GM18868 (cell line): ENCODE measurements around the gene ACAA2.

Source experiments
- ATAC-seq: cut with Tn5 transposase; IDR thresholded peaks from one replicate; pipeline ENCODE4 v1.9.1; 2021; ENCODE audit warnings: mild to moderate bottlenecking, moderate library complexity; ENCODE audit not compliant: unreplicated experiment

The ACAA2 gene

GRCh38 chr18:49744376-49745008 lies 68.8 kb downstream of the ACAA2 start:
- ATAC-seq = no peak

DNA sequence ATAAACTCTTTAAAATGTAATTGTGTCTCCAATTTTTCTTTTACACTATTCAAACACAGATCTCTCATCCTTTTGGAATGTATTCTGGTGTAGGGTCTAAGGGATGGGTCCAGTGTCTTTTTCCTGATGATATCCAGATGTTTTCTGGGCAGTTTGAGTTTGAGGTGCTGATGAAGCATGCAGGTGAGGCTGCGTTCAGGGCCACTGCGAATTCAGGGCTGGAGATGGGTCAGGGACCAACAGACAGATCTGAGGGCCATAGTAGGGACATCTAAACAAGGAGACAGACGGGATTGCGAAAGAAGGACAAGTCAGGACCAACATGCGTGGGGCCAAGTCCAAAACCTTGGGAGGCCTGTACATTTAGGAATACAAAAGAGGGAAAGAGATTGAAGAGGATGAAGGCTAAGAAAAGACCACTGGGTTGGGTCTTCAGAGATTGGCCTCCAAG lies 70.2 kb downstream of the ACAA2 start:
- no peak for ATAC-seq

DNA sequence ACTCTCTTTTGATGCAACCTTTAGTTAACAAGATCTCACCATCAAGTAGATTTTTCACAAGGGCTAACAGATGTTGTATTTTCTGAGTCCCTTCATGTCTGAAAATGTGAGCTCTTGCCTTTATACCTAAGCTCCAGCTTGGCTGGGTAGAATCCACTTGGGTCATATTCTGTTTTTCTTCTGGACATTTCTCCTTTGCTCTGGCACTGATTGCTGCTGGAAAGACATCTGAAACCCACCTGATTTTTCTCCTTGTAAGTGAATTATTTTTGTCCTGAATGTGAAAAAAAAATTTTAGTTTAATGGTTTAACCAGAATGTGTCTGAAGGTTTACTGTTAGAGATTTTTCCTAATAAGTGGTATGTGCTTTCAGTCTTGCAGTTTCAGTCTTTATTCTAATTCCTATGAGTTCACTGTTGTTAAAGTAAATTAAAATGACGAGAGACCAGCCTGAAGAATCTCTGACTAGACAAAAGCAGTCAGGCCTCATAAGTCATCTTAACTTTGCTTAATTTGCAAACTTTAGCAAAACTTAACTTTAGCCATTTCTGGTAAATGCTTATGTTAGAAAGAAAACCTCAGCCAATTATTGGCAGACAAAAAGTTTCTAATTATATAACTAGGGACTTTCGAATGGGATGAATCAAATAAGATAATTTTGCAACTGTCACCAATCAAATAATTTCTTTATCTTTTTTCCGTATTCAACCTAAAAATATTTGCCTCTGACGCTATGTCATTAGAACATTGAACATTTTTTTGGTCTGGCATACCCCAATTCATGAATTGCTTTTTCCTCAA lies 70.8 kb downstream of the ACAA2 start:
- no peak for ATAC-seq

- ATAC-seq = no peak
Measured at GRCh38 chr18:49739275-49739674, 74.1 kb downstream of the ACAA2 start.

DNA sequence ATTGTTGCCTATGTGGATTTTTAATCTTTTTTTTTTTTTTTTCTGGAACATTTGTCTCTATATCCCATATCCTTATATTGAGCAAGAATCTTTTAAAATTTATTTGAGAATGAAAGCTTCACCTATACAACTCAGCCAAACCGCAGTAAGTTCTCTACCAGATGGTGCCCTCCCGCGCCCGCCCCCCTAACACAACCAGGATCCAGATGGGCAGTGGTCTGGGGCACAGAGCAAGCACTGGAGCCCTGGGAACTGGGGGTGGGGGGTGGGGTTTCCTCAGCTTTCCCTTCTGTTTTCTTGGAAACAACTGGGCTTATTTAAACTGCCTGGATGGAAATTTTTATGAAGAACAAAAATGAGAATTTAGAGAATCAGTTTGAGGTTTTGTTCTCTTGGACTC lies 74.6 kb downstream of the ACAA2 start:
- ATAC-seq = no peak

GRCh38 chr18:49734836-49735235 lies 78.5 kb downstream of the ACAA2 start:
- no peak for ATAC-seq

GRCh38 chr18:49733896-49734585 lies 79.3 kb downstream of the ACAA2 start:
- no peak for ATAC-seq

DNA sequence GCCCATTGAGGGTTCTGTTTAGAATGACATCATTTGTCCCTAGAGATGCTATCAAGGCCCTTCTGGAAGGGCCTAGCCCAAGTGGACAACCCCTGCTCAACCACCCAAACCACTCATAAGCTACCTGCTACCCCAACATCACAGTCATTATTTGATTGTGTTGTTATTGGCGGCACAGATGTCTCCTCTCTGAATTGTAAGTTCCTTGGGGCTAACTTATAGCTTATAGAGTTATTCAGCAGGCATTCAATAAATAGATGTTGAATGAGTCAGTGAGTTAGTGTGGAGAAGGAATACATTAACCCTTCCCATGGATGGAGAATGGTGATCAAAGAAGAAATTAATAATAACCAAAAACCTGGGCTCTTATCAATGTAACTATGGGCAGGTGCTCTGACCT lies 80.0 kb downstream of the ACAA2 start:
- no peak for ATAC-seq
